ENCODE results near the gene DGLUCY. TPM values are rescaled to one million over a fixed set of nuclear protein-coding genes. Genes with fewer than 3 reads are reported as not detected.

The DGLUCY gene
- polyA plus RNA-seq, 1 donor = 78.4 TPM

DNA sequence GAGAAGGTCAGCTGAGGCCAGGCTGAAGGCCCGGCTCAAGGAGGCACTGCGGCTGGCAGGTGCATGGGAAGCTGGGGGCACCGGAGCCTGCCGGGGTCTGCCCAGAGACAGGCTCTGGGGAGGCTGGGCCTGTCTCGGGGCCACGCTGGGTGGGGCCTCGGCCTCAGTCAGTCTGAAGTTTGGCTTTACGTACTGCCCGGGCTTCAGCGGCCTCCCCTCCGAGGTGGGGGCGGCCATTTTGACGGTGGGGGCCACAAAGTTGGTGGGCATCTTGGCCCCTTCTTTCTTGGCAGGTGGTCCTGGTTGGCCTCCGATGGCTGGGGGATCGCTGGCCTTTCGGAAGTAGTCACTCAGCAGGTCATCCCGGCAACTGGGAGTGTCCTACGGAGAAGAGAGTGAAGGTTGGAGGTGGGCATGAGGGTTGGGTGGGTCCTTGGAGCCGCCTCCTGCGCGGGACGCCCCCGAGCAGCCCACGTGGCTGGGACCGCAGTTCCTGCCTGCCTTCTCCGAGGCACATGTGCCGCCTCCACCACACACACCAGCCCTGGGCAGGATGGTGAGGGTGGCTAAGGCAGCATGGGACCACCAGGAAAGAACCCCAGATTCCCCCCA is 159.5 kb downstream of the DGLUCY start:
- Histone ChIP-seq H3K36me3 (ENCODE audit: control insufficient read depth, insufficient read depth, low read length) (peaks cover 43% of the 10 kb centered on the region), H3K27me3 (ENCODE audit: control insufficient read depth, insufficient read depth, low read length) (no peaks in the 10 kb centered on the region), H3K4me1 (ENCODE audit: control insufficient read depth, insufficient read depth, low read length) (peaks cover 2% of the 10 kb centered on the region), H3K9me3 (ENCODE audit: control insufficient read depth, low read depth, low read length) (no peaks in the 10 kb centered on the region), H3K4me3 (ENCODE audit: low read length) (no peak overlapping the region), H3K27ac (ENCODE audit: low read length) (no peak overlapping the region)
- WGBS (ENCODE audit: insufficient coverage, low lambda C conversion rate) = no CpG with 5 or more reads among the region's 27 CpGs
- DNase-seq = no peak

DNA sequence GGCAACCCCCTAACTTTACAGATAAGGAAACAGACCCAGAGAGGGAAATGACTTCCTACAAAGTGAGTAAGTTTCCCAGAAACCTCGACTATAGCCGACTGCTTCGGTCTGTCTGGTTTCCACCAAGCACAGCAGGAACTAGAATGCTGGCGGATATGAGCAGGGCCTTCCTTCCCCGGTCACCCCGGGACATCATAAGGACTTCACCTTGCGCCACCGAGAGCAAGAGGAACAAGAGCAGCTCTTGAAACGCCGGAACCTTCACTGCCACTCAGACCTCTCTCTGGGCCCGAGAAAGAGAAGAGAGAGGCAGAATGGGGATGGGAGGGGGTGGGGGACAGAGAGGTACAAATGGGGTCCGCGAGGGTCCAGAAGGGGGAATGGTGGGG is 160.0 kb downstream of the DGLUCY start:
- no peaks in the 10 kb centered on the region for H3K27me3 ChIP-seq (ENCODE audit: control insufficient read depth, insufficient read depth, low read length)
- WGBS (ENCODE audit: insufficient coverage, low lambda C conversion rate) = no CpG with 5 or more reads among the region's 13 CpGs
- peaks cover 2% of the 10 kb centered on the region for H3K4me1 ChIP-seq (ENCODE audit: control insufficient read depth, insufficient read depth, low read length)
- peaks cover 47% of the 10 kb centered on the region for H3K36me3 ChIP-seq (ENCODE audit: control insufficient read depth, insufficient read depth, low read length)
- no peak overlapping the region for H3K4me3 ChIP-seq (ENCODE audit: low read length)
- no peak for DNase-seq
- H3K9me3 ChIP-seq (ENCODE audit: control insufficient read depth, low read depth, low read length) = no peaks in the 10 kb centered on the region
- no peak overlapping the region for H3K27ac ChIP-seq (ENCODE audit: low read length)

DNA sequence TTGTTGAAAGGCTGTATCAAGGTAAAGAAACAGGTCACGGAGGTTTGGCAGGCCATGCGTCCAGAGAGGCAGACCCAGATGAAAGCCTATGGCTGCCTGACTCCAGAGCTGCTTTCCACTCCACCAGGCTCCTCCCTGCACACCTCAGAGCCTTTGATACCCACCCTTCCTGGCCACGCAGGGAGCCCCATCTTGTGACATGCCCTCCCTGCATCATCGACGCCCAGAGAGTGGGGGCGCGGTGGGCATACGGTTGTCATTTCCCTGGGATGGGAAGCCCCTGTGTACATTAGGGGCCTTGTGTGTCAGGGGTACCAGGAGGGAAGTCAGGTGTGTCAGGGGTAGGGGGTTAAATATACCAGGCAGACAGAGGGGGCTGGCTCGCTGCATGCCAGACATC is 160.9 kb downstream of the DGLUCY start:
- H3K27ac ChIP-seq (ENCODE audit: low read length) = no peak overlapping the region
- no peak for DNase-seq
- no peaks in the 10 kb centered on the region for H3K27me3 ChIP-seq (ENCODE audit: control insufficient read depth, insufficient read depth, low read length)
- no peaks in the 10 kb centered on the region for H3K9me3 ChIP-seq (ENCODE audit: control insufficient read depth, low read depth, low read length)
- no peak overlapping the region for H3K4me3 ChIP-seq (ENCODE audit: low read length)
- H3K4me1 ChIP-seq (ENCODE audit: control insufficient read depth, insufficient read depth, low read length) = no peaks in the 10 kb centered on the region
- no CpG with 5 or more reads among the region's 9 CpGs for WGBS (ENCODE audit: insufficient coverage, low lambda C conversion rate)
- peaks cover 55% of the 10 kb centered on the region for H3K36me3 ChIP-seq (ENCODE audit: control insufficient read depth, insufficient read depth, low read length)

Other genes with a start within 250 kb of the DGLUCY start
- 8.6 TPM for gene RPS6KA5, start 53.4 kb upstream of the DGLUCY start, polyA plus RNA-seq
- gene GPR68, start 130.6 kb downstream of the DGLUCY start, polyA plus RNA-seq = 2.9 TPM